ENCODE results near the gene SMU1.

SMU1 gene

DNA sequence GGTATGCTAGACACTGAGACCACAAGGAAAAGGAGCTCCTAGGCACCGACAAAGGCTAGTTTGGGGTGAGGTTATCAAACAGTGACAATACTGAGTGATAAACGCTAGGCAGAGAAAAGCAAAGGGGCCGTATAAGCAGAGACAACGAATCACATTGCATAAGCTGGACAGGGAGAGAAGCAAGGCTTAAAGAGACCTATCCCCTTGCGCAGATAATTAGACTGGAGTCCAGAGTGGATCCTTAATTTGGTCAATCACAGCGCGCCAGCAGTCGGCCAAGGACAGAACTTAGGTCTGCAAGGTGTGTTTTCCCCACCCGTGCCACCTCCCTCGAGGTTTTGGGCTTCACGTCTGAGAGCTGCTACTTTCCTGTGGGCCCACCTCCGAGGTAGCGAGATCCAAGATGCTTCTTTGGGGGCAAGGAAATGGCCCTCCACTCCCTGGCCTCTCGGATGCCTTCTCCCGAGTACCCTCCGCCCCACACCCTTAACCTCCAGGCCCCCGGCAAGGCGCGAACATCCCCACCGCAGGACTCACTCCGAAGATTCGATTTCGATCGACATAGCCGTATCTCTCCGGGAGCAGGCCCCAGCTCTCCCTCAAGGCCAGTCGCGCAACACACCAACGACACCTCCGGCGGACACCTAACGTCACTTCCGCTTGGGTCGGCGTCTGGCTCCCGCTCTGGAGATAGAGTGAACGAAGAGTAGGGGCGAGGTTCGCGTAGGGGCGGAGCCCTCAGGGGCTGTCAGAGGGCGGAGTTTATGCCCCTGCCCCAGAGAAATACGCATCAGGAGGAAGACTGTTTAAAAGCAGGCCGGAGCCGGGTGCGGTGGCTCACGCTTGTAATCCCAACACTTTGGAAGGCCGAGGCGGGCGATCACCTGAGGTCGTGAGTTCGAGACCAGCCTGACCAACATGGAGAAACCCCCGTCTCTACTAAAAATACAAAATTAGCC lies at the start of gene SMU1:
Gene SMU1 (minus strand): TSS at position 629 of the 959 bp plus-strand sequence. CDS start 66 bp downstream, at position 563.
- DNase-seq (ENCODE audit: low spot score) = peak; percentile 98

DNA sequence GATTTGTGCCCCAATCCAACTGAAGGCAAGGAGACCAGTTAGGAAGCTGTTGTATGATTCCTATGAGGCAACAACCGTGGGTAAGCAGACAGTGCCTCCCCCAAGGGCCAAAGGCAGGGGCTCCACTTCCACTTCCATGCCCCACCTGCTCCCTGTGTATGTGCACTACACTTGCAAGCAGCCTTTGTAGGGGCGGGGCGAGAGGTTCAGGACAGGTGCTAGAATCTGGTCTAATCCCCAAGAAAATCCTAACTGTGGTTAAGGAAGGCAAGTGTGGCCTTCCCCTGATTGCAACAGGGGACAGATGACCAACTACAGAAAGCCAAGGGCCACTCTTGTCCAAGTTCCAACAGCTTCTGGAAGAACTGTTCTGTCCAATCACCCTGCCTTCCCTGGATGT lies 49.0 kb upstream of the SMU1 start:
- no peak for DNase-seq (ENCODE audit: low spot score)

DNA sequence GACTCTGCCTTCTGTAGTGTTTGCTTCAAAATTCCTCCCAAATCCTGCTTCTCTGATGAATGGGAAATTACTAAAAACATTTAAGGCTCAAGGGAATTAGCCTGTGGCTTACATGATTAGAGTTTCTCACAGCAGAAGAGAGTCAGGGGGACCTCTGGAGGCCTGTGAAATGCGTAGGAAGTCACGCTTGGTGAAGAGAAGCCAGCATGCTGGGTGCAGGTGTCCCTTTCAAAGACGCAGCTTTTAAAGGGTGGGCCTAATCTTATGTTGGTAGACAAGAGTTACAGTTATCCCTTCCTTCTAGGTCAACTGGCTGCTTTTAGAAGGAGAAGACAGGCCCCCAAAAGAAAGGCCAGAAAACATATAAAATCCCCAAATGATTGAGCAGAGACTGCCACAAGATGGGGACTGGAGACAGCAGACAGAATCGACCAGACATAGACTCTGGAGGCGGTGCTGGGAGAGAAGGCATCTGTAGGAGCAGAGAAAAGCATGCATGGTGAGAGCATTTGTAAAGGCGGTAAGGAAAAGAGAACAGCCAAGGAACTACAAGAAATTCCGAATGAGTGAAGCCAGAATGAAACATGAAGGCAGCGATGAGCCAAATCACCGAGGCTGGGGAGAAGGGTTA lies 48.4 kb upstream of the SMU1 start:
- DNase-seq (ENCODE audit: low spot score) = no peak

DNA sequence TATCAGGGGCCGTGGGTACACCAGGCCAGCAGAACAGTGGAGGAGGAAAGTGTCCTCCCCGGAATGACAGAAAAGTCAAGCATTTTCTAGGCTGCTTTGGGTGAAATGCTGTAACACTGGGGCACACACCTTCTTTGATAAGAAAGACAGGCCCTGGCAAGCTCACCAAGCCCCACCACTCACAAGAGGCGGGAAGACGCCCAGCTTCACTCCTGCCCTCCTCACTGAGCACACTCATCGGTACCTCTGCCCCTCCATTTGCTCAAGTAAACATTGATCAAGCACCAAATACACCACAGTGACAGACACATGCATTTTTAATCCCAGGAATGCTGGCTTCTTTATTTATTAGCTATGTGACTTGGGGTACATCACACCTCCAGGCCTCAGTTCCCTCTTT lies 47.6 kb upstream of the SMU1 start:
- DNase-seq (ENCODE audit: low spot score) = no peak

DNA sequence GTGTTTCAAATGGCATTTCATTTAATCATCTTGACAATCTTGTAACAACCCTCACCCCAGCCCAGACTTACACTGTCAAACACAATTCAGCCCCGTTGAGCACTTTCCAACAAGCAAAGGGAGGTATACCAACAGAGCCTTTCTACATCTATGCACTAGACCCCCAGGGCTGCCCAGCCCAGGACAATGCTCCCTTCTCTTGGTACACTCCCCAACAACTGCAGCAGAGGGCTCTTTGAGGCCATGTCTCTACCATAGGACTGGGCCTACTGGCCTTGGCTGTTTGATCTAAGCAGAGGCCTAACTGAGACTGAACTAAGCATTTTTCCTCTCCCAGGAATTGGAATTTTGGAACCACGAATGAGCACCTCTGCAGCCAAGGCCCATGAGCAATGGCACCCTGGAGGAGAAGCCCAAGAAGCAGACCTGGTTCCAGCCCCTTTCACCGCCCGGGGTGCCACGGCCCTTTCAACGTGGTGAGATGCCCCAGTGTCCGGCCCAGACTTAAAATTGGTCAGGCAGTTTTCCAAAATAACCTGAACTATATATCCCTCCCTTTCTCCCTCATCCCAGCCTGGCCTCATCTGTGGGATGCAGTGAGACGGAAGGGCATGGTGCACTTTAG lies 47.0 kb upstream of the SMU1 start:
- no peak for DNase-seq (ENCODE audit: low spot score)

DNA sequence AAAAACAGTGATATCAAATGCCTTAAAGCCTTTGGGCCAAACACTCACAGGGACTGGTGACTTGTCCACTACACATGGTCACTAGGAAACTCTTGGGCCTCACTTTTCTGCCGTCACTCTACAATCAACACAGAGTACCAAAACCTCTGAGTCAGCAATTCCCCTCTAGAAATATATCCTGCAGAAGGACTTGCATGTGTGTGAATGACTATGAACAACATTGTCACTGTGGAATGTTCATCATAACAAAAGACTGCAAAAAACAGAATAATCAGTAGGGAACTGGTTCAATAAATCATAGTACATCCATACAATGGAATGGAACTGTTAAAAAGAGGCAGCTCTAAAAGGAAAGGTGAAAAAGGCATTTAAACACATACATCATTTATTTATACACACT lies 44.1 kb upstream of the SMU1 start:
- no peak for DNase-seq (ENCODE audit: low spot score)

DNA sequence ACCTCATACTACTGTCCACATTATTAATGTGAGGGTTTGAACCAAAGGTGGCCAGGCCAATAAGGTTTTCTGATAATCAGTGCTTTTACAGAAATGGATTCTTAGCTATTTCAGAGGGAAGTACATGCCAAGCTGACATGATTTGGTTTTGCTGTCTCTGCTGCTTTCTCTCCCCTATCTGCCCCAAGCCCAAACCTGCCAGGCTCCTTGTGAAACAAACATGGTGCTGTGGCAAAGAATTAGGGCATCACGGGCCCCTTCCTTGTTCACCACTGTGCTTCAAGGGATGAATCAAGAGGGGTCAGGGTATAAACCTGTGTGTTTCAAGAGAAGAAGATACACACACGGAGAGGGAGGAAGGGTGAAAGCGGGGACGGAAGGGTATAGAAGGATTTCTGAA lies 41.3 kb upstream of the SMU1 start:
- DNase-seq (ENCODE audit: low spot score) = no peak

DNA sequence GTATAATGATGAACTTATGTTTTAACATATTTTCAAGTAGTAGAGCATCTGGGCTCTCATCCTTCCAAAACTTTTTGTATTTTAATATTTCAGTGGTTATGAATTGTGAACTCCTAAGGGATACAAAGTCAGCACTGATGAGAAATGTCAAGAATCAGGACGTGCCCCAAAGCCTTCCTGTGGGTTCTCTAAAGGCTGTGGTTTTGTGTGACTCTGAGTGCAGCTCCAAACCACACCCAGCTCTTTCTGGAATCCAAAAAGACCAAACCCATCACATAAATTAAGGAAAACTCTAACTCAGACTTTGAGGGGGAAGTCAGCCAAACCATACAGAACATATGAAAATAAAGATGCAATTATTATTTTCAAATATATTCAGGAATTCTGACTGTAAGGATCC lies 40.8 kb upstream of the SMU1 start:
- DNase-seq (ENCODE audit: low spot score) = peak; percentile 76

DNA sequence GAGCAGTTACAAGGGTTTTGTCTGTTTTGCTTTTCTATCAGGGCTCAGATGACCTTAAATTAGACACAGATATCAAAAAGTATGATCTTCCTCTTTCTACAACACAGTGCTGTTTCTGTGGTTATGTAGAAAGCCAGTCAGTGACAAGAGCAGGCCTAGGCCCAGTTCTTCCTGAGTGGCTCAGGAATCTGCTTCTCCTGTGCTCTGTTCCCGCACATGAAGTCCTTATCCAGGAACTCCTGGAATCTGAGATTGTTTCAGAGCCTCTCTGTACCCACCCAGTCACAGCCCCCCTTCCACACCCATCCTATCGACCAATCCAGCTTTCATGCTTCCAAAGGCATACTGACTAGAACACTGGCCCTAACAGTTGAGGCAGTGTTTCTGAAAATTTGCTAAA lies 40.4 kb upstream of the SMU1 start:
- DNase-seq (ENCODE audit: low spot score) = peak; percentile 54

DNA sequence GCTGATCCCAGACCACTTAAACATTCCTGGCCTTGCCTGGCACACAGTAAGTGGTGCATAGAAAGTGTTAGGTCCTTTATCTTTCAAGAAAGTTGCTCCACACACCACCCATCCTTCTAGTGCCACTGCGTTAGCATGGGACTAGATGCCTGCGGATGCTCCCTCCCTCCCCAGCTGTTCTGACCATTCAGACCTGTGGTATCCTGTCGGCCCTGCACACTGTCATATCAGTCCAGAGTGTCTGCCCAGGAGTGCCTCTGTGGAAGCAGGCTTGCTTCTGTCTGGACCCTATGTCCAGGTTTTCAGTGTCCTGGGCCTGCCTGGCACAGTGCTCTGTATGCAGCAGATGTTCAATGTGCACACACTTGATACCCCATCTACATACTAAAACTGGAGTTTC lies 38.3 kb upstream of the SMU1 start:
- DNase-seq (ENCODE audit: low spot score) = no peak

DNA sequence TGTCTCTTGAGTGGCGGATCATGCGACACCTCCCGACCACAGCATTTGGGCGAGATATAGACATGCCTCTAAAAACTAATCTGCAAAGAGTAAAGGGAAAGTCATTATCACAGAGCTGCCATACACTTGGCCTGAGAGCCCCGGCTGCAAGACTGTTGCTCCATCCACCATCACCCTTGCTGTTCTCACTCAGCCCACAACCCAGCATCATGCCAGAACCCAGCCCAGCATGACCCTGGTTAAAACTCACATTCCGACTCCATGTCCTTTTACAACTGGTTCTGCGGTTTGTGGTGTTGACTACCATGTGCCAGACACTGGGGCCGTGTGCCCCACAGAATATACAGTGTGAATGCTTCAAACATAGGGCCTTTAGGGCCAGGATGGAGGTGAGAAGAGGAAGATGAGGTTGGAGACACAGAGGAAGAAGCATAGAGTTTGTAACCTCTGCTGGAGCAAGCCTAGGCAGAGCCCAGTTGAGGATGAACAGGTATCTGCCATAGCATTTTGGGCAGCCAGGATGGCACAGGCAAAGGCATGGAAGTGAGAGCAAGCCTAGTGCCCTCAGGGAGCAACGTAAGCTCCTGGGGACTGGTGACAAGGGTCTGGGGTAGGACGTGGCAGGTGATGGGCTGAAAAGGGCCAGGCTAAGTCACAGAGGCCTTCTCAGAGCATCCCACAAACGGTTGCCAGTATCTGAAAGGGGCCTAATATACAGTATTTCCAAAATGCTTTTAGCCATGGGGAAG lies 37.5 kb upstream of the SMU1 start:
- no peak for DNase-seq (ENCODE audit: low spot score)

DNA sequence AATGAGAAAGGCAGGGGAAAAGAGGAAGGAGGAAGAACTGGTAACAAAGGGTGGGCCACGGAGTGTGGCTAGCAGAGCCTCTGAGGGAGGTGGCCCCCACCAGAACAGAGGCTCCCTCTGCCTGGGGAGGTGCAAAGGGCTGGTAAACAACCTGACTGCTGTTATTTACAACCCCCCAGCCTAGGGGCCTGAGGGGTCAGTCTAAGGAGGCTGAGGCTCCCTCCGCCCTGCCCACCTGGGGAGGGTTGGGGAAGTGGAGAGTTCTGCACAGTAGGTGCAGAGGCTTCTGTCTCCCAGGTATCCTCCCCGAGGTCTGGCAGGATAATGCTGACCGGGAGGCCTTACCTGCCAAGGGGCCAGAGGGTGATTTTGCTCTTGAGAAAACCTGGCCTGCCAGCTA lies 35.6 kb upstream of the SMU1 start:
- no peak for DNase-seq (ENCODE audit: low spot score)

DNA sequence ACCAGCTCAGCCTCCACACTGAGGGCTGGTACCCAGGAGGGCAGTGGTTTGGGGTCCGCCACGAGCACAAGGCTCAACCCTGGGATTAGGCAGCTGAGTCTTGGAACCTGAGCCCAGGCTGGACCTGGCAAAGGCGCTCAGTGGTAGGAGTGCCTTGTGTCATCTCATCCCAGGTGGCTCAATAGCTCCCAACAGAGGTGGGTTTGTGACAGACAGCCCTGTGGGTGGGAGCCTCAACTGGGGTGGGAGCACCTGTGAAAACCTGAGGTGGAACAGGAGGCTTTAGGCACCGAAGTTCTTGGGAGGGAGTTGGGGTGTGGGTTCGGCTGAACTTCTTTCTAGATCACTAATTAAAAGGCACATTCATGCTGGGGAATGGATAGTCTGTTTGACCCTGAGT lies 35.2 kb upstream of the SMU1 start:
- DNase-seq (ENCODE audit: low spot score) = no peak

DNA sequence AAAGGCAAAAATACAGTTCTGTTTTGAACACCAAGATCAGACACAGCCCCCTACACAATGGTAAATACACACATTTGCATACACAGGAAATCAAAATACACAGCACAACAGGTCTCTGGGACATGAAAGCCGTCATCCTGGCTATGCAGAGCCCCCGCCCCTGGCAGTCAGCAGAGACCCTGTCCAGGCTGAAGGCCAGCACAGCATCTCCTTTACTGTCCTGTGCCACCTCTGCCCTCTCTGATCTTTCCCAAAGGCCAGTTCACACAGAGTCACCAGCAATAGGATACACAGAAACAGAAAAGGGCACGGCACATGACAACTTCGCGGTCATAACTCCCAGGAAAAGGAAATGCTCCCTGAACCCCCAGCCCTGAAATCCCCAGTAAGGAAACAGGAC lies 34.2 kb upstream of the SMU1 start:
- DNase-seq (ENCODE audit: low spot score) = no peak

DNA sequence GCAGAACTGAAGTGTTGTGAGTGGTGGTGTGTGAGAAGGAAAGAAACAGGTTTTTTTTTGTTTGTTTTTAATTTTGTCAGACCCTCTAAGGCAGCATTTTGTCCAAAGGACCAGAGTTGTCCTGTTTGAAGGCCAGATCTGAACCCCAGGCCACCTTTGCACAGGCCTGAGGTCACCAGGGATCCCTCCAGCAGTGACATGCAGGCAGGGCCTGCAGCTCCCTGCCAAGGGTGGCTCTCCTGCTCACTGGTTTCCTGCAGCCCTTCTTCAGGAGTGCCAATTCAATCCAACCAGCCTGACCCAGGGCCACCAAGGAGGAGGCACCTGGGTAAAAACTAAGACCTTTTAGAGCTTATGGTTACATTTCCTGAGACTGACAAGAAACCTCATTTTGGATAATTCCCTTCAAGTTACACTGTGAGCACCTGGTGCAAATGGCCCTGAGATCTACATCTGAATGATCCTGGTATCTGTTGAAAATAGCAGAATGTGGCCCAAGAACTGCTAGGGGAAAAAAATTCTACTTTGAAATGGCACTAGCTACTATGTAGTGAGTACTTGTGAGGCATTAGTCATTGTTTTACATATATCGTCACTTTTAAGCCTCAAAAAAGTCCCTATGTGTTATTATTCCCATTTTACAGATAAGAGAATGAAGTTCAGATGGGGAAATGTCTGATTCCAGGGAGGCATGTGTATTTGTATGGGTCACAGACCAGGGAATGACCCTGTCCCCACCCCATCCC lies 33.5 kb upstream of the SMU1 start:
- no peak for DNase-seq (ENCODE audit: low spot score)

DNA sequence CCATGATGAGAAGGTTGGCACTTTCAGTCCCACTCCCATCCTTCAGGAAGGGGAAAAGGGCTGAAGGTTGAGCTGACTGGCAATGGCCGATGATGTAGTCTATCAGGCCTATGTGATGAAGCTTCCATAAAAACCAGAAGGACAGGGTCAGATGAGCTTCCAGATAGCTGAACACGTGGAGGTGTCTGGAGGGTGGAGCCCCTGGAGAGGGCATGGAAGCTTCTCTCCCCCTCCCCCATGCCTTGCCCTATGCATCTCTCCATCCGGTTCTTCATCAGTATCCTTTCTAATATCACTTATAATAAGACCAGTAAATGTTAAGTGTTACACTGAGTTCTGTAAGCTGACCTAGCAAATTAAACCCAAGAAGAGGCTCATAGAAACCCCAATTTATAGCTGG lies 32.6 kb upstream of the SMU1 start:
- DNase-seq (ENCODE audit: low spot score) = no peak

DNA sequence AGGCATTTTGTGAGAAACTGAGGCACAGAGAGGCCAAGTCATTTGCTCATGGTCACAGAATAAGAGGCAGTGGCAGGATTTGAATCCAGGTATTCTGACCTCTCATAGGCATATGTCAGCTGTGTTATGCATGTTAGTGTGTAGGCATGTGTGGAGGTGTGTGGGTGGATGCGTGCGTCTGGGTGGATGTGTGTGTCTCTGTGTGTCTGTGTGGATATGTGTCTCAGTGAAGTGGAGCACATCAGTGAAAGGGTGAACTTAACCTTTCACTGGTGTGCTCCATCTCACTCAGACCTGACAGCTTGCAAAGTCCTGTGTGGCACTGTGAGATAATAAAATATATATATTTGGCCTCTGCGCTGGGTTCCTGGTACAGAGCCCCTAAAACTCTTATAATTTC lies 32.0 kb upstream of the SMU1 start:
- no peak for DNase-seq (ENCODE audit: low spot score)

DNA sequence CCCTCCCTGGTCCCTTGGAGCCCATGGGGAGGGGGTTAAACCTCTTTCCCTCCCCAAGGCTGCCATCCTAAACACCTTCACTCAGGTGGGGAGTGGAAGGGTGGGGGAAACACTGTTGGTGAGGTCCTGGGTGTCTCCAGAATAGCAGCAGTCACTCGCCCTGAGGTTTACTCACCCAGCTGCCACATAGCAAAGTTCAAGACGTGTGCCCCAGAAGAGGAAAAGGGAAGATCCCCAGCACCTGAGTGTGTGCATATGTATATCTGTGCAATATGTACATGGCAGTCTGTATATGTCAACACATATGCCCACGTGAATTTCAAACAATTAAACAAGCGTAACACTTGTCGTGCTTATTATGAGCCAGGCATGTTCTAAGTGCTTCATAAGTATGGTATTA lies 31.3 kb upstream of the SMU1 start:
- no peak for DNase-seq (ENCODE audit: low spot score)

DNA sequence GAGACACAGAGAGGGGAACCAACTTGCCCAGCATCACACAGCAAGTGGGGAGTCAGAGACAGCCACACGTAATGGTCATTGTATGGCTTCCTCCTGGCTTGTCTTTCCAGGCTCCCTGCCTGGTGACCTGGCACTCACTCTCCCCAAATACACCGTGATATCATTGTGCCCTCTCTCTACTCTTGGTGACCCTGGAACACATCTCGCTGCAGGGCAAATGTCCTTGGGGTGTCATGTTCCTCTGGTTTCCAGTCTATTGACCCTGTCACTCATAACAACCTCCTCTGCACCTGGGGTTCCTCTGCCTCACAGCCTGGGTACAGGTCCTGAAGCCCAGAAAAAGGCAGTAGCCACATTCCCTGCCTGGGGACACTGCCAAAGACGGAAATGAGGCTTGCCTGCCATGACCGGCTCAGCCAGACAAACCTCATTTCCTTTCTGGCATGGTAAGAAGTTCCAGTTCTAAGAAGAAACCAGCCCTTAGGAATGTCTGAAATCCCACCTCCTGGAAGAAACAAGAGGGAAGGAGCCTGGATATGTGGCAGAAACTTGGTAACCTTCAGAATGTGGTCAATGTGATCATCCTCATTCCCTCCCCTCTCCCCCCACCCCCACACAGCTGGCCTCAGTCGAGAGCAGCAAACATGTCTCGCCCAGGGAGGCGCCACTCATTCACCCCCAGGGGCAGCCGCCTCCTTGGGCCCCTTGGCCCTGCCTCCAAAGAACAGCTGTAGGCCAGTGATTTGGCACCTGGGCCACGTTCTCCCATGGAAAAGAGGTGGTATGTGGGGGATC lies 30.6 kb upstream of the SMU1 start:
- DNase-seq (ENCODE audit: low spot score) = peak; percentile 90

DNA sequence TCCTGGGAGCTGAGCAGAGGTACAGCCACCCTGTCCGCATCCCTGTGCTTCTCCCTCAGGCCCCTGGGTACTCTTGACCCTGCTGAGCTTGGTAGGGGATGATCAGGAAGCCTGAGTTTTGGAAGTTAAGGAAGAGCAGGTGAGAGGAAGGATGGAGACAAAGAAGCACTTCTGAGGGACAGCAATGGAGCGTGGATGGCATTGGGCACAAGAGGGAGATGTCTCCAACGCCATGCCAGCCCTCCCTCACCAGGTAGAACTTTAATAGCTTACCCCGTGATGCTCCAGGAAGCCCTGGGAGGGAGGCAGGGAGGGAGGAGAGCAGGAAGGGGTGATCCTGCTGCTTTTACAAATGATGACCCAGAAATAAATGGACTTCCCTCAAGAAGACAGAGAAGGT lies 29.9 kb upstream of the SMU1 start:
- no peak for DNase-seq (ENCODE audit: low spot score)

DNA sequence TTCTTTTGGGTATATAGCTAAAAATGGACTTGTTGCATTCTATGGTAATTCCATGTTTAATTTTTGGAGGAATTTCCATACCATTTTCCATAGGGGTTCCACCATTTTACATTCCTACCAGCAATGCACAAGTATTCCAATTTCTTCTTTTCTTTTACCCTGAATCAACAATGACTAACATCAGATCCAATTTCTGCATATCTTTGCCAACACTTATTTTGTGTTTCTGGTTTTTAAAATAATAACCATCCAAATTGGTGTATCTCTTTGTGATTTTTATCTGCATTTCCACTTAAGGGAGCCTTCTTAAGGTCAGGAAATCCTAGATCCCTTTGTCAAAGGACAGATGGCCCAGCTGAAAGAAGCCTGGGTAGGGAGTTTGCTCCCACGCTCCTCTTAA lies 29.5 kb upstream of the SMU1 start:
- DNase-seq (ENCODE audit: low spot score) = no peak
